ENCODE measurements around the gene NUP35.

GRCh38 chr2:183193904-183194303 lies 69.7 kb downstream of the NUP35 start:
- TF ChIP-seq POLR2A (IDR thresholded peaks at IDR 0.05) (no peak), CTCF (IDR thresholded peaks at IDR 0.05) (no peak)

Measured in uterus (tissue), 2 donors.